A673 (cell line): ENCODE data around the gene CDC25B. TPM values are rescaled to one million over a fixed set of nuclear protein-coding genes. Genes with fewer than 3 reads are reported as not detected.

Source experiments
- BruUV-seq: library from RNA; stranded (reverse); fragments of 400-500 nt; replicated peaks from 2 replicates; lab custom pipeline; 2021; lab: Mats Ljungman, UMichigan
- CTCF ChIA-PET: fragments of 300-600 bp; sonication (Branson Sonifier 250); formaldehyde crosslinking; loops from one replicate; lab custom pipeline; 2022; ENCODE audit warnings: antibody characterized with exemption; lab: Charles Lee
- POLR2A ChIA-PET: fragments of 300-600 bp; sonication (Branson Sonifier 250); formaldehyde crosslinking; loops from one replicate; lab custom pipeline; 2022; ENCODE audit warnings: antibody characterized with exemption; ENCODE audit not compliant: low non-redundant PET; lab: Charles Lee
- DNase-seq: peaks from one replicate; pipeline ENCODE4 v3.0.0-alpha.2; 2015; ENCODE audit warnings: low spot score
- H3K27ac ChIP-seq: fragments of 200-600 bp; sonication (generic); 2 replicates; pipeline ENCODE4 v1.5.1; 2016; ENCODE audit warnings: mixed run types, low read depth, mild to moderate bottlenecking, mixed read lengths, antibody characterized with exemption, low read length; ENCODE audit not compliant: poor library complexity, severe bottlenecking
- H3K27me3 ChIP-seq: fragments of 200-600 bp; sonication (generic); replicated peaks from 2 replicates; pipeline ENCODE4 v1.6.1; 2017; ENCODE audit warnings: mixed run types, low read depth, mild to moderate bottlenecking, mixed read lengths, antibody characterized with exemption, low read length; ENCODE audit not compliant: insufficient read depth, poor library complexity
- H3K36me3 ChIP-seq: fragments of 200-600 bp; sonication (generic); 2 replicates; pipeline ENCODE4 v1.6.1; 2016; ENCODE audit warnings: mixed run types, mild to moderate bottlenecking, mixed read lengths, antibody characterized with exemption, low read length; ENCODE audit not compliant: insufficient read depth, poor library complexity, severe bottlenecking
- H3K4me1 ChIP-seq: fragments of 200-600 bp; sonication (generic); 2 replicates; pipeline ENCODE4 v1.6.1; 2017; ENCODE audit warnings: mixed run types, mild to moderate bottlenecking, mixed read lengths, antibody characterized with exemption, low read length; ENCODE audit not compliant: insufficient read depth, poor library complexity, severe bottlenecking
- H3K4me3 ChIP-seq: fragments of 200-600 bp; sonication (generic); 2 replicates; pipeline ENCODE4 v1.5.1; 2016; ENCODE audit warnings: low read depth, mixed run types, mild to moderate bottlenecking, mixed read lengths, low read length; ENCODE audit not compliant: poor library complexity, severe bottlenecking
- H3K9me3 ChIP-seq: fragments of 200-600 bp; sonication (generic); 2 replicates; pipeline ENCODE4 v1.6.1; 2016; ENCODE audit warnings: mixed run types, low read depth, mild to moderate bottlenecking, mixed read lengths, antibody characterized with exemption, low read length; ENCODE audit not compliant: poor library complexity, severe bottlenecking
- EZH2 ChIP-seq: fragments of 200-600 bp; sonication (generic); IDR thresholded peaks from 2 replicates; pipeline ENCODE4 v1.6.1; 2017; ENCODE audit warnings: borderline replicate concordance, low read depth, mild to moderate bottlenecking, mixed read lengths, antibody characterized with exemption, low read length; ENCODE audit not compliant: poor library complexity, severe bottlenecking
- intact Hi-C: fragments of 100-400 bp; cut with micrococcal nuclease; formaldehyde crosslinking; loops from one replicate; pipeline ENCODE4 v1.10.0; 2022; ENCODE audit not compliant: unreplicated experiment
- total RNA-seq: library from RNA; stranded (reverse); gene quantifications from 2 replicates; pipeline ENCODE4 v1.2.3, GENCODE V29; 2021
- TF ChIP-seq, protein P1 (sequence below): fragments of 300-800, 200-600 bp; sonication (generic); conservative IDR thresholded peaks from 2 replicates; pipeline ENCODE4 v1.5.1; 2017; ENCODE audit warnings: low read depth, mild to moderate bottlenecking, antibody characterized with exemption, low read length, moderate library complexity, mixed read lengths

Gene CDC25B
- total RNA-seq, 1 experiment from 2014 or later: 119 TPM

DNA sequence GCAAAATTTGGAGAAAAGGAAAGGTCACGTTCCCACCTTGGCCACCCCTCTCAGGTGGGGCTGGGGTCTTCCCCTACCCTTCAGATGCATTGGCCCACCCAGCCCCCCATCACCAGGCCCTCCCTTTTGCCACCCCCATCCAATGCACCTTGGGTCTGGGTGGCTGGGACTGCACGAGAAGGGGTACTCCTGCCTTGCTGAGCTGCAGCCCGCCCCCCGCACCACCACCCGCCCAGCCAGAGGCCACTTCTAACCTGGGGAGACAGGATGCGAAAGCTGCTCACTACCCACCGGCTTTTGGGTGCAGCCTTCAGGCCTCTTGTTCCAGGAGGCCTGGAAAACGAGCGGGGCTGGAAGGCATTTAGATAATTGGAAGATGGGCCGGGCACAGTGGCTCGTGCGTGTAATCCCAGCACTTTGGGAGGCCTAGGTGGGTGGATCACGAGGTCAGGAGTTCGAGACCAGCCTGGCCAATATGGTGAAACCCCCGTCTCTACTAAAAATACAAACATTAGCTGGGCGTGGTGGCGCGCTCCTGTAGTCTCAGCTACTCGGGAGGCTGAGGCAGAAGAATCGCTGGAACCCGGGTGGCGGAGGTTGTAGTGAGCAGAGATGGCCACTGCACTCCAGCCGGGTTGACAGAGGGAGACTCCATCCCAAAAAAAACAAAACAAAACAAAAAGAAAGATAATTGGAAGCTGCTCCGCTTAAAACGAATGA is 1.2 kb upstream of the CDC25B start:
- DNase-seq: no peak
- BruUV-seq: no TSS peak
- Histone ChIP-seq H3K27me3 (no peaks in the 10 kb centered on the region), H3K4me3 (peak overlapping the region; percentile 97), H3K36me3 (peaks cover 25% of the 10 kb centered on the region), H3K4me1 (peaks cover 27% of the 10 kb centered on the region), H3K9me3 (no peaks in the 10 kb centered on the region), H3K27ac (peak overlapping the region; percentile 90)
- TF ChIP-seq, protein P1, sequence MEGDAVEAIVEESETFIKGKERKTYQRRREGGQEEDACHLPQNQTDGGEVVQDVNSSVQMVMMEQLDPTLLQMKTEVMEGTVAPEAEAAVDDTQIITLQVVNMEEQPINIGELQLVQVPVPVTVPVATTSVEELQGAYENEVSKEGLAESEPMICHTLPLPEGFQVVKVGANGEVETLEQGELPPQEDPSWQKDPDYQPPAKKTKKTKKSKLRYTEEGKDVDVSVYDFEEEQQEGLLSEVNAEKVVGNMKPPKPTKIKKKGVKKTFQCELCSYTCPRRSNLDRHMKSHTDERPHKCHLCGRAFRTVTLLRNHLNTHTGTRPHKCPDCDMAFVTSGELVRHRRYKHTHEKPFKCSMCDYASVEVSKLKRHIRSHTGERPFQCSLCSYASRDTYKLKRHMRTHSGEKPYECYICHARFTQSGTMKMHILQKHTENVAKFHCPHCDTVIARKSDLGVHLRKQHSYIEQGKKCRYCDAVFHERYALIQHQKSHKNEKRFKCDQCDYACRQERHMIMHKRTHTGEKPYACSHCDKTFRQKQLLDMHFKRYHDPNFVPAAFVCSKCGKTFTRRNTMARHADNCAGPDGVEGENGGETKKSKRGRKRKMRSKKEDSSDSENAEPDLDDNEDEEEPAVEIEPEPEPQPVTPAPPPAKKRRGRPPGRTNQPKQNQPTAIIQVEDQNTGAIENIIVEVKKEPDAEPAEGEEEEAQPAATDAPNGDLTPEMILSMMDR: no peak
- TF ChIP-seq EZH2: no peak
- CTCF ChIA-PET: interaction anchor here (0.8 to 0.9 kb wide), 2 partner anchors 8 to 24 kb away, joined by 5 to 6 read pairs; partner anchors contain the start of gene CENPB
- POLR2A ChIA-PET: no interaction called here
- intact Hi-C loops: no loop called here

DNA sequence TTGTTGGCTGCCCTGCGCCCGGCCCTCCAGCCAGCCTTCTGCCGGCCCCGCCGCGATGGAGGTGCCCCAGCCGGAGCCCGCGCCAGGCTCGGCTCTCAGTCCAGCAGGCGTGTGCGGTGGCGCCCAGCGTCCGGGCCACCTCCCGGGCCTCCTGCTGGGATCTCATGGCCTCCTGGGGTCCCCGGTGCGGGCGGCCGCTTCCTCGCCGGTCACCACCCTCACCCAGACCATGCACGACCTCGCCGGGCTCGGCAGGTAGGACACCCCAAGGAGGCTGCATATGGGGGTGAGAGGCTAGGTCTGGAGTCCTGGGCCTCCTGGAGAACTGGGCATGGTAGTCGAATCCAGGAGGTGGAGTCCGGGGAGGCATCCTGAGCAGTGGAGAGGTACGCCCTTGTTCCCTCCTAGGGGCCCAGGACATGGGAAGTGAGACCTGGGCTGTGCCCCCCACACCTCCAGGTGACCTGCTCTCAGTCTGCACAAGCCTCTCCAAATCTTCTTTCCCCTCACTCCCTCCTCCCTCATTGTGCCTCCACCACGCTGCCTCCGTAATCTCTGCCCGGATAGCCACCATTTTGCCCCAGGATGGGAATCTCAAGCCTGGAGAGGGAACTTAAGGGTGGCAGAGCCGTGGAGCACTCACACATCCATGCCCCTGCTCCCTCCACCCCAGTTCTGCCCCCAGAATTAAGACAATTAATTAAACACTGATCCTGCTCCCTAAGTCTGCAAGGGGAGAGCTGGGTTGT is 541 bp downstream of the CDC25B start:
- ChIA-PET POLR2A (interaction anchor here (1.0 kb wide), 1 partner anchor 10 kb away, joined by 4 read pairs; the partner anchor contains the start of gene CENPB), CTCF (interaction anchor here (0.6 kb wide), 1 partner anchor 105 kb away, joined by 7 read pairs; no protein-coding TSS in a partner anchor)
- Histone ChIP-seq H3K4me1 (peaks cover 27% of the 10 kb centered on the region), H3K27me3 (no peaks in the 10 kb centered on the region), H3K27ac (peak overlapping the region; percentile 91), H3K9me3 (no peaks in the 10 kb centered on the region), H3K4me3 (peak overlapping the region; percentile 97), H3K36me3 (peaks cover 43% of the 10 kb centered on the region)
- intact Hi-C loops: no loop called here
- DNase-seq: no peak
- TF ChIP-seq EZH2: no peak
- TF ChIP-seq, protein P1: no peak
- BruUV-seq: no TSS peak

DNA sequence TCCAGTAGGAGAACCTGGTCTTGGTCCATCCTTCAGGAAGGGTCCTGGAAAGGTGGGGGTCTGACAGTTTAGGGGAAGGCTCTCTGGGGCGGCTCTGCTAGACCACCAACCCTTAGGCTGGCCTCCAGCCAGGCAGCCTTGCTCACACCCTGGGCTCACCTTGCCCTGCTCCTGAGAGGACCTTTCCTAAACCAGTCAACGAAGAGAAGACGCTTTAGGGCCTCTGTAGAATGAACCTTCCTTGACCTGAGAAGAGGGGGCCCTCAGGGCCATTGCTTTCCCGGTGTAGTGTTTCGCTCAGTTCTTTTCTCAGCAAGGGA is 1.1 kb downstream of the CDC25B start:
- ChIA-PET POLR2A (no interaction called here), CTCF (no interaction called here)
- no peak for DNase-seq
- intact Hi-C loops: no loop called here
- Histone ChIP-seq H3K9me3 (no peaks in the 10 kb centered on the region), H3K36me3 (peaks cover 48% of the 10 kb centered on the region), H3K27ac (peak overlapping the region; percentile 91), H3K4me3 (peak overlapping the region; percentile 97), H3K4me1 (peaks cover 27% of the 10 kb centered on the region), H3K27me3 (no peaks in the 10 kb centered on the region)
- no TSS peak for BruUV-seq
- TF ChIP-seq, protein P1: no peak
- TF ChIP-seq EZH2: no peak
